Karpas-422 (cell line): Measurements from ENCODE around the gene MOK. TPM values are rescaled to one million over a fixed set of nuclear protein-coding genes. Genes with fewer than 3 reads are reported as not detected.

Source experiments
- DNase-seq: peaks from one replicate; pipeline ENCODE4 v3.0.0-alpha.2; 2015
- H2AFZ ChIP-seq: fragments of 200-600 bp; sonication (generic); 2 replicates; pipeline ENCODE4 v1.6.1; 2014; ENCODE audit warnings: antibody characterized with exemption, low read length, mixed read lengths
- H3K27ac ChIP-seq: fragments of 200-600 bp; sonication (generic); 2 replicates; pipeline ENCODE4 v1.5.1; 2014; ENCODE audit warnings: mild to moderate bottlenecking, low read length, moderate library complexity
- H3K27me3 ChIP-seq: fragments of 200-600 bp; sonication (generic); 2 replicates; pipeline ENCODE4 v1.6.1; 2014; ENCODE audit warnings: low read length, mixed read lengths
- H3K36me3 ChIP-seq: fragments of 200-600 bp; sonication (generic); 2 replicates; pipeline ENCODE4 v1.6.1; 2014; ENCODE audit warnings: low read length, mixed read lengths; ENCODE audit not compliant: insufficient read depth
- H3K4me1 ChIP-seq: fragments of 200-600 bp; sonication (generic); 2 replicates; pipeline ENCODE4 v1.6.1; 2014; ENCODE audit warnings: mild to moderate bottlenecking, low read length, mixed read lengths
- H3K4me2 ChIP-seq: fragments of 200-600 bp; sonication (generic); 2 replicates; pipeline ENCODE4 v1.6.1; 2014; ENCODE audit warnings: low read length, low read depth, mild to moderate bottlenecking; ENCODE audit not compliant: poor library complexity, severe bottlenecking
- H3K4me3 ChIP-seq: fragments of 200-600 bp; sonication (generic); 2 replicates; pipeline ENCODE4 v1.5.1; 2014; ENCODE audit warnings: mild to moderate bottlenecking, antibody characterized with exemption, low read length, mixed read lengths
- H3K79me2 ChIP-seq: fragments of 200-600 bp; sonication (generic); 2 replicates; pipeline ENCODE4 v1.6.1; 2014; ENCODE audit warnings: mild to moderate bottlenecking, low read length, mixed read lengths
- H3K9ac ChIP-seq: fragments of 200-600 bp; sonication (generic); 2 replicates; pipeline ENCODE4 v1.6.0; 2014; ENCODE audit warnings: low read length
- H3K9me2 ChIP-seq: fragments of 200-600 bp; sonication (generic), shearing (Covaris generic); replicated peaks from 2 replicates; pipeline ENCODE4 v1.6.0; 2014; ENCODE audit warnings: mild to moderate bottlenecking, low read length, moderate library complexity; ENCODE audit not compliant: insufficient read depth
- H3K9me3 ChIP-seq: fragments of 300-700, 200-600 bp; sonication (generic); 2 replicates; pipeline ENCODE4 v1.6.1; 2014; ENCODE audit warnings: low read length, mixed read lengths
- H4K20me1 ChIP-seq: fragments of 200-600 bp; sonication (generic); 2 replicates; pipeline ENCODE4 v1.6.1; 2014; ENCODE audit warnings: mild to moderate bottlenecking, antibody characterized with exemption, low read length, low read depth; ENCODE audit not compliant: insufficient read depth
- total RNA-seq: library from RNA; depleted of rRNA; stranded (reverse); fragments of >200 nt; shearing (Covaris generic); gene quantifications from 2 replicates; pipeline ENCODE4 v1.2.3, GENCODE V29; 2014; ENCODE audit warnings: low replicate concordance

The MOK gene
- total RNA-seq, 1 experiment from 2014 or later: 4.4 TPM

GRCh38 chr14:102285106-102285505 is 19.9 kb downstream of the MOK start:
- Histone ChIP-seq H3K79me2 (no peaks in the 10 kb centered on the region), H3K27ac (no peak overlapping the region), H3K4me1 (no peaks in the 10 kb centered on the region), H3K36me3 (no peaks in the 10 kb centered on the region), H4K20me1 (no peaks in the 10 kb centered on the region), H3K9me2 (no peaks in the 10 kb centered on the region), H3K9ac (no peak overlapping the region), H3K9me3 (peaks cover 3% of the 10 kb centered on the region; the same call in 1 of the 2 replicates), H2AFZ (no peak overlapping the region), H3K4me2 (no peak overlapping the region), H3K4me3 (no peak overlapping the region), H3K27me3 (no peaks in the 10 kb centered on the region)
- DNase-seq: no peak

GRCh38 chr14:102283631-102284129 is 21.3 kb downstream of the MOK start:
- no peaks in the 10 kb centered on the region for H3K9me2 ChIP-seq
- H3K4me1 ChIP-seq: no peaks in the 10 kb centered on the region
- no peak overlapping the region for H2AFZ ChIP-seq
- H3K36me3 ChIP-seq: no peaks in the 10 kb centered on the region
- peaks cover 3% of the 10 kb centered on the region; the same call in 1 of the 2 replicates for H3K9me3 ChIP-seq
- no peaks in the 10 kb centered on the region for H4K20me1 ChIP-seq
- H3K79me2 ChIP-seq: no peaks in the 10 kb centered on the region
- no peaks in the 10 kb centered on the region for H3K27me3 ChIP-seq
- DNase-seq: no peak
- no peak overlapping the region for H3K27ac ChIP-seq
- no peak overlapping the region for H3K9ac ChIP-seq
- no peak overlapping the region for H3K4me2 ChIP-seq
- H3K4me3 ChIP-seq: no peak overlapping the region

- Histone ChIP-seq H3K4me1 (no peaks in the 10 kb centered on the region; the same call in 1 of the 2 replicates), H3K9me2 (no peaks in the 10 kb centered on the region), H3K27me3 (no peaks in the 10 kb centered on the region), H3K79me2 (no peaks in the 10 kb centered on the region), H3K9me3 (no peaks in the 10 kb centered on the region), H3K9ac (no peak overlapping the region), H3K4me3 (no peak overlapping the region), H3K27ac (no peak overlapping the region), H4K20me1 (no peaks in the 10 kb centered on the region), H3K36me3 (no peaks in the 10 kb centered on the region), H3K4me2 (no peak overlapping the region), H2AFZ (no peak overlapping the region)
- DNase-seq: no peak
Observed at GRCh38 chr14:102282751-102283465, 22.1 kb downstream of the MOK start.

GRCh38 chr14:102280376-102280962 is 24.5 kb downstream of the MOK start:
- Histone ChIP-seq H3K27me3 (no peaks in the 10 kb centered on the region), H3K9me2 (no peaks in the 10 kb centered on the region), H2AFZ (no peak overlapping the region), H3K79me2 (no peaks in the 10 kb centered on the region), H3K4me2 (no peak overlapping the region), H3K4me1 (no peaks in the 10 kb centered on the region; the same call in 1 of the 2 replicates), H3K9me3 (no peaks in the 10 kb centered on the region), H3K27ac (no peak overlapping the region), H4K20me1 (no peaks in the 10 kb centered on the region), H3K36me3 (no peaks in the 10 kb centered on the region), H3K4me3 (no peak overlapping the region), H3K9ac (no peak overlapping the region)
- DNase-seq: no peak

GRCh38 chr14:102279688-102280348 is 25.1 kb downstream of the MOK start:
- H3K79me2 ChIP-seq: no peaks in the 10 kb centered on the region
- DNase-seq: no peak
- H3K4me2 ChIP-seq: no peak overlapping the region
- H2AFZ ChIP-seq: no peak overlapping the region
- H3K27me3 ChIP-seq: no peaks in the 10 kb centered on the region
- H3K4me3 ChIP-seq: no peak overlapping the region
- H3K9me3 ChIP-seq: no peaks in the 10 kb centered on the region
- no peaks in the 10 kb centered on the region for H4K20me1 ChIP-seq
- H3K27ac ChIP-seq: no peak overlapping the region
- H3K9ac ChIP-seq: no peak overlapping the region
- no peaks in the 10 kb centered on the region for H3K9me2 ChIP-seq
- H3K36me3 ChIP-seq: no peaks in the 10 kb centered on the region
- H3K4me1 ChIP-seq: no peaks in the 10 kb centered on the region; the same call in 1 of the 2 replicates

GRCh38 chr14:102279282-102279681 is 25.7 kb downstream of the MOK start:
- H3K27ac ChIP-seq: no peak overlapping the region
- H3K9ac ChIP-seq: no peak overlapping the region
- H3K4me3 ChIP-seq: no peak overlapping the region
- no peaks in the 10 kb centered on the region for H3K79me2 ChIP-seq
- no peaks in the 10 kb centered on the region for H4K20me1 ChIP-seq
- no peaks in the 10 kb centered on the region for H3K9me2 ChIP-seq
- H3K27me3 ChIP-seq: no peaks in the 10 kb centered on the region
- no peak overlapping the region for H2AFZ ChIP-seq
- no peaks in the 10 kb centered on the region for H3K9me3 ChIP-seq
- H3K4me1 ChIP-seq: no peaks in the 10 kb centered on the region; the same call in 1 of the 2 replicates
- DNase-seq: no peak
- H3K4me2 ChIP-seq: no peak overlapping the region
- no peaks in the 10 kb centered on the region for H3K36me3 ChIP-seq

- Histone ChIP-seq H3K4me2 (no peak overlapping the region), H3K4me3 (no peak overlapping the region), H3K9ac (no peak overlapping the region), H3K27ac (no peak overlapping the region), H3K36me3 (no peaks in the 10 kb centered on the region), H3K4me1 (no peaks in the 10 kb centered on the region; the same call in 1 of the 2 replicates), H4K20me1 (no peaks in the 10 kb centered on the region), H3K27me3 (no peaks in the 10 kb centered on the region), H3K9me2 (no peaks in the 10 kb centered on the region), H3K79me2 (no peaks in the 10 kb centered on the region), H3K9me3 (no peaks in the 10 kb centered on the region), H2AFZ (no peak overlapping the region)
- DNase-seq: no peak
Observed at GRCh38 chr14:102278631-102278935, 26.4 kb downstream of the MOK start.

GRCh38 chr14:102277874-102278630 is 26.9 kb downstream of the MOK start:
- no peaks in the 10 kb centered on the region for H3K36me3 ChIP-seq
- no peak for DNase-seq
- H3K27me3 ChIP-seq: no peaks in the 10 kb centered on the region
- H3K79me2 ChIP-seq: no peaks in the 10 kb centered on the region
- H4K20me1 ChIP-seq: no peaks in the 10 kb centered on the region
- no peaks in the 10 kb centered on the region; the same call in 1 of the 2 replicates for H3K4me1 ChIP-seq
- no peak overlapping the region for H3K27ac ChIP-seq
- H3K4me3 ChIP-seq: no peak overlapping the region
- H3K9me3 ChIP-seq: no peaks in the 10 kb centered on the region
- no peak overlapping the region for H3K9ac ChIP-seq
- no peaks in the 10 kb centered on the region for H3K9me2 ChIP-seq
- H2AFZ ChIP-seq: no peak overlapping the region
- H3K4me2 ChIP-seq: no peak overlapping the region
